HCT116 (cell line): ENCODE results near the gene SEMG1.

Experiments
- CBX3 ChIP-seq: IDR thresholded peaks from 2 replicates; pipeline ENCODE4 v1.6.1; 2012; ENCODE audit warnings: low read depth
- CEBPB ChIP-seq: IDR thresholded peaks from 2 replicates; pipeline ENCODE4 v1.6.1; 2012; ENCODE audit warnings: low read depth
- CTCF ChIP-seq, 3 experiments: fragments of 200-600 bp in 1 of 3; sonication (generic) in 1 of 3; IDR thresholded peaks in 2 of 3; conservative IDR thresholded peaks in 1 of 3; 2 replicates each; pipeline ENCODE4 v1.5.1; 2012 to 2017; ENCODE audit warnings: low read depth in 2 of 3, low read length in 2 of 3, antibody characterized with exemption in 1 of 3, borderline replicate concordance in 1 of 3, control low read depth in 1 of 3, mild to moderate bottlenecking in 1 of 3, mixed read lengths in 1 of 3, mixed run types in 1 of 3, moderate library complexity in 1 of 3; ENCODE audit not compliant: insufficient read depth in 1 of 3
- EGR1 ChIP-seq: IDR thresholded peaks from 2 replicates; pipeline ENCODE4 v1.6.1; 2012; ENCODE audit warnings: low read depth
- ELF1 ChIP-seq: IDR thresholded peaks from 2 replicates; pipeline ENCODE4 v1.6.1; 2012; ENCODE audit warnings: low read depth, borderline replicate concordance
- EZH2 ChIP-seq: fragments of 200-600 bp; sonication (generic); IDR thresholded peaks from 2 replicates; pipeline ENCODE4 v1.6.1; 2017; ENCODE audit warnings: antibody characterized with exemption, mixed run types
- EZH2phosphoT487 ChIP-seq: fragments of 200-600 bp; IDR thresholded peaks from 2 replicates; pipeline ENCODE4 v1.6.1; 2018; ENCODE audit warnings: antibody characterized with exemption, borderline replicate concordance
- JUND ChIP-seq: IDR thresholded peaks from 2 replicates; pipeline ENCODE4 v1.6.1; 2012
- POLR2A ChIP-seq: IDR thresholded peaks from 2 replicates; pipeline ENCODE4 v1.7.0; 2011; ENCODE audit warnings: borderline replicate concordance; ENCODE audit not compliant: insufficient read depth, insufficient read length; ENCODE audit errors: extremely low read depth
- POLR2AphosphoS5 ChIP-seq: IDR thresholded peaks from 2 replicates; pipeline ENCODE4 v1.6.1; 2011; ENCODE audit warnings: mild to moderate bottlenecking, low read depth, low read length, moderate library complexity
- SIN3A ChIP-seq: IDR thresholded peaks from 2 replicates; pipeline ENCODE4 v1.6.1; 2012; ENCODE audit warnings: low read depth
- ZBTB33 ChIP-seq: IDR thresholded peaks from 2 replicates; pipeline ENCODE4 v1.6.1; 2011; ENCODE audit warnings: mild to moderate bottlenecking, low read length, moderate library complexity; ENCODE audit not compliant: insufficient replicate concordance; ENCODE audit errors: extremely low read depth
- ZFX ChIP-seq: fragments of 450-650 bp; IDR thresholded peaks from 2 replicates; pipeline ENCODE4 v1.6.1; 2017
- TF ChIP-seq, protein P1 (sequence below): IDR thresholded peaks from 2 replicates; pipeline ENCODE4 v1.6.1; 2012

- TF ChIP-seq CTCF (IDR thresholded peaks at IDR 0.05 in 2 of 3, conservative IDR thresholded peaks at IDR 0.05 in 1 of 3; ENCODE audit: borderline replicate concordance in 1 of 3, insufficient read depth in 1 of 3, low read depth in 2 of 3, low read length in 2 of 3) (no peak), CBX3 (no peak), POLR2AphosphoS5 (no peak), ZFX (no peak), CEBPB (no peak), EZH2 (no peak), EGR1 (no peak), POLR2A (no peak), SIN3A (no peak), JUND (no peak), EZH2phosphoT487 (no peak), ZBTB33 (no peak), ELF1 (no peak)
- TF ChIP-seq, protein P1, sequence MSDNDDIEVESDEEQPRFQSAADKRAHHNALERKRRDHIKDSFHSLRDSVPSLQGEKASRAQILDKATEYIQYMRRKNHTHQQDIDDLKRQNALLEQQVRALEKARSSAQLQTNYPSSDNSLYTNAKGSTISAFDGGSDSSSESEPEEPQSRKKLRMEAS, result no peak
Measured at GRCh38 chr20:45211569-45212474, 5.0 kb downstream of the SEMG1 start.
